HepG2 (cell line): ENCODE results near the gene GUCY1A2.

Experiments
- CBX1 ChIP-seq: IDR thresholded peaks from one replicate; pipeline ENCODE4 v1.6.1; 2016; ENCODE audit warnings: antibody characterized with exemption, low read depth
- EZH2 ChIP-seq: conservative IDR thresholded peaks from 2 replicates; pipeline ENCODE4 v1.6.1; 2012; ENCODE audit warnings: mild to moderate bottlenecking, low read depth, low read length, moderate library complexity
- MYC ChIP-seq: sonication (generic); formaldehyde crosslinking; IDR thresholded peaks from 2 replicates; pipeline ENCODE4 v1.9.0; 2021; ENCODE audit warnings: missing genetic modification reagents, borderline replicate concordance
- TCF7 ChIP-seq: sonication (generic); IDR thresholded peaks from 2 replicates; pipeline ENCODE4 v1.6.1; 2016; ENCODE audit warnings: antibody characterized with exemption, low read depth
- ZNF776 ChIP-seq: sonication (generic); formaldehyde crosslinking; IDR thresholded peaks from 2 replicates; pipeline ENCODE4 v1.4.0; 2020; ENCODE audit warnings: mild to moderate bottlenecking, missing genetic modification reagents
- TF ChIP-seq, protein P1 (sequence below): sonication (generic); formaldehyde crosslinking; IDR thresholded peaks from 2 replicates; pipeline ENCODE4 v1.4.0; 2020; ENCODE audit warnings: missing genetic modification reagents

DNA sequence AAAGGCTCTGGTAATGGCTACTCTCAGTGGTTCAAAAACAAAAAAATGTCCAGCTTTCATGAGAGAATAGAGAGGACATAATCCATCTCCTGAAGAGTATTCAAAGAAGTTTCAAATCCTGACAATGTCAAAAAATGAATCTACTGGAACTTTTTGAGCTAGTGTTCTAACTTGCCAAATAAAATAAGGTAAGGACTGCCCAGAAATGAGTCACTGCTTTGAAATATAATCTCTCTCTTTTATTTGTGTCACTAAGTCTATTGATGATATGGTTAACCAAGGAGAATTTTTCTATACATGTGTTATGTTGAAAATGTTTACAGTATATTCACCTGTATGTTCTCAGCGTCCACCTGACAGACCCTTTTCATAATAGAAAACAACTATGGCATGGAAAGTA lies 3.4 kb downstream of the GUCY1A2 start:
- TF ChIP-seq EZH2 (no peak), MYC (CRISPR knock-in tag) (no peak), ZNF776 (CRISPR knock-in tag) (no peak), CBX1 (no peak), TCF7 (no peak)
- TF ChIP-seq, protein P1, sequence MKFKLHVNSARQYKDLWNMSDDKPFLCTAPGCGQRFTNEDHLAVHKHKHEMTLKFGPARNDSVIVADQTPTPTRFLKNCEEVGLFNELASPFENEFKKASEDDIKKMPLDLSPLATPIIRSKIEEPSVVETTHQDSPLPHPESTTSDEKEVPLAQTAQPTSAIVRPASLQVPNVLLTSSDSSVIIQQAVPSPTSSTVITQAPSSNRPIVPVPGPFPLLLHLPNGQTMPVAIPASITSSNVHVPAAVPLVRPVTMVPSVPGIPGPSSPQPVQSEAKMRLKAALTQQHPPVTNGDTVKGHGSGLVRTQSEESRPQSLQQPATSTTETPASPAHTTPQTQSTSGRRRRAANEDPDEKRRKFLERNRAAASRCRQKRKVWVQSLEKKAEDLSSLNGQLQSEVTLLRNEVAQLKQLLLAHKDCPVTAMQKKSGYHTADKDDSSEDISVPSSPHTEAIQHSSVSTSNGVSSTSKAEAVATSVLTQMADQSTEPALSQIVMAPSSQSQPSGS (CRISPR knock-in tag), result no peak
